ENCODE data around the gene TNNT1. TPM values are rescaled to one million over a fixed set of nuclear protein-coding genes. Genes with fewer than 3 reads are reported as not detected.

TNNT1 gene
- total RNA-seq, 1 donor from 2014 or later: 74.1 TPM

- H3K9me3 Mint-ChIP-seq: no peaks in the 10 kb centered on the region
- H3K4me3 ChIP-seq: peak overlapping the region; percentile 80
- no peaks in the 10 kb centered on the region for H3K36me3 Mint-ChIP-seq
Observed at GRCh38 chr19:55119053-55119452, 30.0 kb downstream of the TNNT1 start.

GRCh38 chr19:55118401-55118991 lies 30.5 kb downstream of the TNNT1 start:
- H3K27ac ChIP-seq: no peak overlapping the region
- peaks cover 8% of the 10 kb centered on the region for H3K4me1 ChIP-seq
- no peak for TF ChIP-seq CTCF (IDR thresholded peaks at IDR 0.05)
- no peak for TF ChIP-seq EZH2 (IDR thresholded peaks at IDR 0.05)
- no peak for TF ChIP-seq EZH2phosphoT487 (IDR thresholded peaks at IDR 0.05)
- H3K79me2 ChIP-seq (ENCODE audit: low read depth): peaks cover 36% of the 10 kb centered on the region
- H4K20me1 ChIP-seq (ENCODE audit: low read depth): peaks cover 36% of the 10 kb centered on the region
- H3K9me3 Mint-ChIP-seq: no peaks in the 10 kb centered on the region
- peak; percentile 75 for DNase-seq (ENCODE audit: low spot score)
- no peaks in the 10 kb centered on the region for H3K27me3 ChIP-seq
- H3K9ac ChIP-seq: no peak overlapping the region
- H3K27me3 Mint-ChIP-seq (ENCODE audit: insufficient read depth, low read depth): peaks cover 13% of the 10 kb centered on the region
- peak overlapping the region; percentile 88 for H2AFZ ChIP-seq (replicated peaks)
- peak overlapping the region; percentile 85 for H3K4me2 ChIP-seq
- no peaks in the 10 kb centered on the region for H3K36me3 ChIP-seq
- peak overlapping the region; percentile 98 for H3K4me3 Mint-ChIP-seq
- peaks cover 22% of the 10 kb centered on the region for H3F3A ChIP-seq (ENCODE audit: low read depth)
- peak overlapping the region; percentile 74 for H3K27ac Mint-ChIP-seq
- no peaks in the 10 kb centered on the region for H3K36me3 Mint-ChIP-seq
- H3K4me3 ChIP-seq: peak overlapping the region; percentile 80
- H3K4me1 Mint-ChIP-seq: peaks cover 39% of the 10 kb centered on the region
- H3K9me3 ChIP-seq (ENCODE audit: low read depth): no peaks in the 10 kb centered on the region

More at GRCh38 chr19:55119053-55119452, 30.0 kb downstream of the TNNT1 start:
- Histone ChIP-seq H3K27me3 (no peaks in the 10 kb centered on the region), H3K36me3 (no peaks in the 10 kb centered on the region), H3K4me2 (peak overlapping the region; percentile 85), H3K4me1 (peaks cover 13% of the 10 kb centered on the region), H3K27ac (no peak overlapping the region), H3K79me2 (ENCODE audit: low read depth) (peaks cover 30% of the 10 kb centered on the region), H3K9ac (no peak overlapping the region), H4K20me1 (ENCODE audit: low read depth) (peaks cover 30% of the 10 kb centered on the region), H3F3A (ENCODE audit: low read depth) (peaks cover 27% of the 10 kb centered on the region), H3K9me3 (ENCODE audit: low read depth) (no peaks in the 10 kb centered on the region), H2AFZ (replicated peaks) (peak overlapping the region; percentile 88)
- H3K27ac Mint-ChIP-seq: no peak overlapping the region
- H3K4me1 Mint-ChIP-seq: peaks cover 40% of the 10 kb centered on the region
- H3K4me3 Mint-ChIP-seq: peak overlapping the region; percentile 98
- H3K27me3 Mint-ChIP-seq (ENCODE audit: insufficient read depth, low read depth): peaks cover 11% of the 10 kb centered on the region
- TF ChIP-seq CTCF (IDR thresholded peaks at IDR 0.05) (no peak), EZH2 (IDR thresholded peaks at IDR 0.05) (no peak), EZH2phosphoT487 (IDR thresholded peaks at IDR 0.05) (no peak)
- no peak for DNase-seq (ENCODE audit: low spot score)

GRCh38 chr19:55117663-55118391 lies 31.2 kb downstream of the TNNT1 start:
- Histone ChIP-seq H3K9ac (no peak overlapping the region), H3K36me3 (no peaks in the 10 kb centered on the region), H3K27ac (no peak overlapping the region), H2AFZ (replicated peaks) (peak overlapping the region; percentile 88), H3K4me1 (peaks cover 5% of the 10 kb centered on the region), H4K20me1 (ENCODE audit: low read depth) (peaks cover 42% of the 10 kb centered on the region), H3K4me2 (peak overlapping the region; percentile 85), H3F3A (ENCODE audit: low read depth) (peaks cover 19% of the 10 kb centered on the region), H3K9me3 (ENCODE audit: low read depth) (no peaks in the 10 kb centered on the region), H3K27me3 (no peaks in the 10 kb centered on the region), H3K79me2 (ENCODE audit: low read depth) (peaks cover 43% of the 10 kb centered on the region), H3K4me3 (peak overlapping the region; percentile 80)
- Mint-ChIP-seq H3K4me1 (peaks cover 41% of the 10 kb centered on the region), H3K36me3 (no peaks in the 10 kb centered on the region), H3K4me3 (peak overlapping the region; percentile 98), H3K27me3 (ENCODE audit: insufficient read depth, low read depth) (peaks cover 15% of the 10 kb centered on the region), H3K27ac (peak overlapping the region; percentile 98), H3K9me3 (no peaks in the 10 kb centered on the region)
- peak; percentile 99 for DNase-seq (ENCODE audit: low spot score)
- TF ChIP-seq CTCF (IDR thresholded peaks at IDR 0.05) (no peak), EZH2 (IDR thresholded peaks at IDR 0.05) (no peak)
